Peyer's patch (tissue), 4 donors: Measurements from ENCODE around the gene CSTB.

Experiments used
- POLR2A ChIP-seq, 2 donors: fragments of 450-650 bp; IDR thresholded peaks; one replicate each; pipeline ENCODE4 v1.5.1; 2017; ENCODE audit warnings: antibody characterized with exemption in 2 of 2, mild to moderate bottlenecking in 2 of 2, moderate library complexity in 2 of 2
- TF ChIP-seq, protein P1 (sequence below), 6 experiments: fragments of 450-650 bp in 4 of 6; fragments of 200-600 bp in 2 of 6; sonication (generic) in 1 of 6; IDR thresholded peaks; one replicate each; pipeline ENCODE4 v1.5.1; 2017 to 2019; ENCODE audit warnings: antibody characterized with exemption in 6 of 6, mild to moderate bottlenecking in 3 of 6, moderate library complexity in 1 of 6

DNA sequence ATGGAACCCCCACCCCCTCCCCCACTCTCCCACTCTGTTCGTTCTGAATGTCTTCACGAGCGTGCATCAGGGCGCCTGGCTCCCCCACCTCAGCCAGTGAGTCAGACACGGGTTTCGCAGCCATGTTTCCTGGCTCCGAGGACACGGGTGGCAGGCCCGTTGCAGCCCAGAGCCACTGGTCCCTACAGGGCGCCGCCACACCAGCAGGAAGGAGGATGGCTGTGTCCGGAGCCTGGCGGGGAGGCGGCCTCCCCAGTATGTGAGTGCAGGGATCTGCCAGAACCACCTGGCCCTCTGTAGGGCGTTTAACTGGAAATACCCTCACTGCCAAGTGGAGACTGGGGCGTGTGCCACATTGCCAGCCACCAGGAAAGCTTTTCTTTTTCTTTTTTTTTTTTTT lies 18.5 kb downstream of the CSTB start:
- TF ChIP-seq, protein P1, sequence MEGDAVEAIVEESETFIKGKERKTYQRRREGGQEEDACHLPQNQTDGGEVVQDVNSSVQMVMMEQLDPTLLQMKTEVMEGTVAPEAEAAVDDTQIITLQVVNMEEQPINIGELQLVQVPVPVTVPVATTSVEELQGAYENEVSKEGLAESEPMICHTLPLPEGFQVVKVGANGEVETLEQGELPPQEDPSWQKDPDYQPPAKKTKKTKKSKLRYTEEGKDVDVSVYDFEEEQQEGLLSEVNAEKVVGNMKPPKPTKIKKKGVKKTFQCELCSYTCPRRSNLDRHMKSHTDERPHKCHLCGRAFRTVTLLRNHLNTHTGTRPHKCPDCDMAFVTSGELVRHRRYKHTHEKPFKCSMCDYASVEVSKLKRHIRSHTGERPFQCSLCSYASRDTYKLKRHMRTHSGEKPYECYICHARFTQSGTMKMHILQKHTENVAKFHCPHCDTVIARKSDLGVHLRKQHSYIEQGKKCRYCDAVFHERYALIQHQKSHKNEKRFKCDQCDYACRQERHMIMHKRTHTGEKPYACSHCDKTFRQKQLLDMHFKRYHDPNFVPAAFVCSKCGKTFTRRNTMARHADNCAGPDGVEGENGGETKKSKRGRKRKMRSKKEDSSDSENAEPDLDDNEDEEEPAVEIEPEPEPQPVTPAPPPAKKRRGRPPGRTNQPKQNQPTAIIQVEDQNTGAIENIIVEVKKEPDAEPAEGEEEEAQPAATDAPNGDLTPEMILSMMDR (IDR thresholded peaks at IDR 0.05) = no peak
- TF ChIP-seq POLR2A (IDR thresholded peaks at IDR 0.05) = no peak
